Left hindlimb (tissue), 1 donor: ENCODE results near the gene DOCK3.
"Not testable (repeated sequence)": the region's sequence is repeated elsewhere in the genome, so short reads cannot be mapped to it uniquely, and the experiment has no call there.

Experiments used
- DNase-seq: peaks from one replicate; pipeline ENCODE4 v3.0.0-alpha.2; 2018

The DOCK3 gene

DNA sequence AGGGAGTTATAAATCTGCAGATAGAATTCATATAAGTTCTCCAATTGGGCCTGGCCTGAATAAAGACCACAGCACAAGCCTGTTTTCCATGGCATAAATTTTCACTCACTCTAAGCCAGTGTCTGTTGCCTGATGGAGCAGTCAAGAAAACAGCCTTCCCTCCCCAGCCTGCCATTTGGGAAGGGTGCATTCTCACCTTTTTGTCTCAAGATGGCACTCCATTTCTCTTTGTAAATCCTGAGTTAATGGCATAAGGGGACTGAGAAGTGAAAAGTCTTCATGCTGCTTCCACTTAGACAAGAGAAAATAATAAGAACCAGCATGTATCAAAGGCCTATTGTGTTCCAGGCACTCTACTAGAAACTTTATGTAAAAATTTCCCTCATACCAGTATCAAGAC, 594.7 kb downstream of the DOCK3 start:
- DNase-seq: no peak

DNA sequence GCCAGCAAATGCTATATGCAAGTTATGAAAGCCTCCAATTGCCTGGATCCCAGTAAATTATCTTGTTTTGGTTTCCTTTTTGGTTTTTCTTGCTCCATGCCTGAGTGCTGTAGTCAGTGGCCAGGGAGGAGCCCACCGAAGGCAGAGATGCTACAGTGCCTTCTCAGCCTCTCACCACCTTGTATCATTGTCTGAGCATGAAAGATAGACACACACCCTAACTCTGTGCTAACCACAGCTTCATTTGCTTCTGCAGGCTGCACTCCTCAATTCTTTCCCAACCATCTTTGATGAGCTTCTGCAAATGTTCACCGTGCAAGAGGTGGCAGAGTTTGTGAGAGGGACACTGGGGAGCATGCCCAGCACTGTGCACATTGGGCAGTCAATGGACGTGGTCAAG, 595.8 kb downstream of the DOCK3 start:
- no peak for DNase-seq

DNA sequence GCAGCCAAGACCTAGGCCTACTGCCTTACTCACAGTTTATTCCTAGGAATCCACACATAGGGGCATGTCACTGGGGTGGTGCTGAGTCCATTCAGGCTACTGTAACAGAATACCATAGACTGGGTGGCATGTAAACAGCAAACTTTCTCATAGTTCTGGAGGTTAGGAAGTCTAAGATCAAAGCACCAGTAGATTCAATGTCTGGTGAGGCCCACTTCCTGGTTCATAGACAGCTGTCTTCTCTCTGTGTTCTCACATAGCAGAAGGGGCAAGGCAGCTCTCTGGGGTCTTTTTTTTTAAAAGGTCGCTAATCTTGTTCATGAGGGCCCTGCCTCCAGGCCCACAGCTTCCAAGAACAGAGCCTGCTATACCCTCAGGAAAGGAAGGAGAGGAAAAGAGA, 596.4 kb downstream of the DOCK3 start:
- DNase-seq: no peak

DNA sequence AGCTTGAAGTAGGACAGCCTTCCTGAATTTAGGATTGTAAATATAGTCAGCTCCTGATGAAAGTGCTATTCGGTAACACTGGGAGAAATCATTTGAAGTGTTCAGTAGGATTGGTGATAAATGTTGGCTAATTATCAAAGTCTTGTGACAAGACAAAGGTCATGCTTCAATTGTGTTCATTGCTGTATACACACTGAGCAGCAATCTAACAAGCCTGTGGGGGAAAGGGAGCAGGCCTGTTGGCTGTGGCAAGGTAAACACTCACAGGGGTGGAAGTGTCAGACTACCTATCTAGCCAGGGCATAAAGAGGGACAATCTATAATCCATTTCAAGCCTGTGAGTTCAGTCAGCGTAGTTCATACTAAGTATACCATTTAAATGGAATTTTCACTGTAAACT, 599.3 kb downstream of the DOCK3 start:
- DNase-seq: no peak

DNA sequence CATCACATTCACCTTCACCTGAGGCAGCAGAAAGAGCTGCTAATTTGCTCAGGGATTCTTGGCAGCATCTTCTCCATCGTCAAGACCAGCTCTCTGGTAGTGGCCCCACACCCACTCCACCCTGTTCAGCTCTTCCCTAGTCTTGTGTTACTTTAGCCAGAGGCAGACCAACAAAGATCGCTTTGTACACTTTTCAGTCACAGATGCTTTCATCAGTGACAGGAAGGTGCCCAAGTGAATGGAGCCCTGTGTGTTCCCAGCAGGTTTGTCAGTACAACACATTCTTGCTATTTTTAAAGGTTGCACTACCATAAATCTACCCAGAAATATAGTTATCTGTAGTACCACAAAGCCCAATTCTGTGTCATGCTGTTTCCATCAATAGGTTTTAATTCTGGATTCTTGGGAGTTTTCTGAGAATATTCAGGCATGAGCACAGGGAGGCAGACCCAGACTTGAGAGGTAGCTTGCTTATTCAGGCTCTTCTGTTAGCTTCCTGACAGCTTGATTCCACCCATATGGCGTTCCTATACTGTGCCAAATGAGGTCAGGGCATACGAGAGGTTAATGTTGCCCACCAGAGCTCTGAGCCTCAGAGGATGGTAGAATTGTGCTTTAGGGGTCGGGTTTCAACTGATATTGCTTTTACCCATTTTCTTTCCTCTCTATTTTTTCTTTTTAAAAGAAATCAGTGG, 600.5 kb downstream of the DOCK3 start:
- no peak for DNase-seq

DNA sequence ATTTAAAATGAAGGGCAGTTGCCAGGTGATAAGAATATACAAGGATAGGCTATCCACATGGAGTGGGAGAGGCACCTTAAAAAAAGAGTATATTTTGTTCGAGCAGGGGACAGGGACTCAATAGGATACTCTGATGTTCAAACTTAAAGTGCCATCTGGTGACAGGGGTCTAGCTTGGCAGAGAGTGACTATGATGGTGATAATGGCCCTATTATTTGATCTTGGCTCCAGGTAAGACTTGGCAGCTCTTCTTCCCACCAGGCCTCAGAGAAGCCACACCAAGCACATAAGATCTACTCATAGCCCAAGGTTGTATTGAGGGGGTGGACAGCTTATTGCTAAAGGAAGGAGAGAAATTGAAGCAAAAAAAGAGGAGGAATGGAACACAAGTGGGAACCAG, 601.3 kb downstream of the DOCK3 start:
- no peak for DNase-seq

DNA sequence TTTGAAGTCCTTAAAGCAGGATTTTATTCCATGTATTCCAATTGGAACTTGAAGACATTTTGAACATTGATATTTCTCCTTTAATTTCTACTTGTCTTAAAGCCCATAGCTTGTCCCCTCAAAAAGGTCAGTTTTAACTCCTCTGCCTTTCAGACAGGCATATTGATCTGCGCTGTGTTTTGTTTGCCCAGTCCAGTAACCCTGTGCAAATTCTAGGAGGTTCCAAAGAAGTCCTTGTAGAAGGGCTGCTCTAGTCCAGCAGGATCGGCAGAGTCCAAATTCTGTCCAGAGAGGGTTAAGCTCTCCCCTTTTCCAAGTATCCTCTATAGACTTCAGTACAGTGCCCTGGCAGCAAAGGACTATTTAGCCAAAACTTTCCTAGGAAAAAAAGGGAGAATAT, 604.7 kb downstream of the DOCK3 start:
- DNase-seq: no peak

DNA sequence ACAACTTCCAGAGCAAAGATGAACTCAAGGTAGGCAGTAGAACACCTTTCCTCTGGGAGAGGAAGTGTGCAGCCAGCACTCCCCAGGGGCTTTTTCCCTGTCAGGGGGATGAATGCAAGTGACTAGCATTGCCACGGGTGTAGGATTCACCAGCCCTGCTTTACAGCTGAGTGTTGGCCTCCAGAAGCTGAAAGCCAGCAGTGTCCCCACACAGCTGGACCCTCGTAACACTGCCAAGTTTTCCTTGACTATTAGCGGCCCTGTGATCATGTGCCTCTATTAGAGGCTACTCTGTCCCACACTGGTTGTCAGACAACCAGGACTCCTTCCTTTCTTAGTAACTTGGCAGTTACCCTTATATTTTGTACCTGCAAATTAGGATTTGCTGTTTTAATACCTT, 605.4 kb downstream of the DOCK3 start:
- DNase-seq: no peak

DNA sequence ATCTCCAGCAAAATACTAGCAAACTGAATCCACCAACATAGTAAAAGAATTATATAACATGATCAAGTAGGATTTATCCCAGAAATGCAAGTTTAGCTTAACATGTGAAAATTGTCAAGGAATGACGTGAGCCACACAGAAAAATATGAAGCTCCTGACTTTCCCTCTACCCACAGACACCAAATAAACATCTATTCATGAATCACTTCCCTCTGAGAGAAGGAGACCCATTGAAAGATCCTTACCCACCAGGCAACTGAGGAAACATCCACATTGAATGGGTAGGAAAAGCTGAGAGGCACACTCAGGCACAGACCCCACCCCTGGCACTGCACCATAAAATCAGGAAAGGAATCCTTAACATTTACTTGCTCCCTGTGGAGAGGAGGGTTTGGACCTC, 608.2 kb downstream of the DOCK3 start:
- no peak for DNase-seq

DNA sequence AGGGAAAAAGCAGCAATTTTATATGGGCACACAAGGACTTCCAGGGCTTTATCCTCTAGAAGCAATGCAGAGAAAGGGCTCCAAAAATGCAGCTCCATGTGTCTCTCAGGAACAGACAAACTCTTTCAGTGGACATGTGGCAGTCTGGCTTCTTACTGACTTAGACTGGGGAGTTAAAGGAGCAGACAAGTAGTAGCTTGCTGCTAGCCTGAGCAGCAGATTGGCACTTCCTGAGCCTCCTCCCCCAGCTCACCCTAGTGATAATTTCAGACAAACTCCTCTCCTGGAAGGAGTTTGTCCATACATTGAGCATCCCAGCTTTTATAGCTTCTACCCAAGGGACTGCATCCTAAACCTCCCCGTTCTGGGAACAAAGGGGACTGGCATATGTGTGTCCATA, 608.7 kb downstream of the DOCK3 start:
- DNase-seq: no peak

DNA sequence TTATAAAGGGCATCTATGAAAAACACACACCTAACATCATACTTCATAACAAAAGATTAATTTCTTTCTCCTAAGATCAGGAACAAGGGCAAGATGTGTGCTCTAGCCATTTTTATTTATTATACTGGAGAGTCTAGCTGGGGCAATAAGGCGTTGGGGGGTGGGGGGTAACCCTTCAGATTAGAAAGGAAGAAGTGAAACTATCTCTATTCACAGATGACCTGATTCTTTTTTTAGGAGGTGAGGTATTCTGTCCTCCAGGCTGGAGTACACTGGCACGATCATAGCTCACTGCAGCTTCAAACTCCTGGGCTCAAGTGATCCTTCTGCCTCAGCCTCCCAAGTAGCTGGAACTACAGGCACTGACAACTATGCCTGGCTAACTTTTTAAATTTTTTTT, 620.9 kb downstream of the DOCK3 start:
- no peak for DNase-seq

DNA sequence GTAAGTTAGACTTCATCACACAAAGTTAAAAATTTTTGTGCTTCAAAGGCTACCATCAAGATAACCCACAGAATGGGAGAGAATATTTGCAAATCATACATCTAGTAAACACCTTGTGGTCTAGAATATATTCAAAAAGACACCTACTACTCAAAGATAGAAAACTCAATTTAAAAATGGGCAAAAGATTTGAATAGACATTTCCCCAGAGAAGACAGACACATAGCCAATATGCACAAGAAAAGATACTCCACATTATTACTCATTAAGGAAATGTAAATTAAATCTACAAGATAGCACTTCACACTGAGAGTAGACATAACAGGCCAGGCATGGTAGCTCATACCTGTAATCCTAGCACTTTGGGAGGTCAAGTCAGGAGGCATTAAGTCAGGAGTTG, 622.6 kb downstream of the DOCK3 start:
- no peak for DNase-seq

DNA sequence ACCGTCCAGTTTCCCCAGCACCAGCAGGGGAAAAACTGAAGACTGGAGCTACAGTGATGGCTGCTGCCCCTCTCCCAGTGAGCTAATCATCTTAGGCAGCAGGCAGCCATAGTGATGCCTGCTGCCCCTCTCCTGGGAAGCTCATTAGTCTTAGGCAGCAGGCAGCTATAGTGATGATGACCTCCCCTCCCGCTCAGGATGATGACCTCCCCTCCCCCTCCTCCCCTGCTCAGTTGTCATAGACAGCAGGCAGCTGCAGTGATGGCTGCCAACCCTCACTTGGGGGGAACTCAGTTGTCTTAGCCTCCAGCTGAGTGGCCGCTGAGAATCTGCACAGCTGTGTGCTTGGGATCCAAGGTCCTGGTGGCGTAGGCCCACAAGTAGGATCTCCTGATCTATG, 629.5 kb downstream of the DOCK3 start:
- DNase-seq: no peak

DNA sequence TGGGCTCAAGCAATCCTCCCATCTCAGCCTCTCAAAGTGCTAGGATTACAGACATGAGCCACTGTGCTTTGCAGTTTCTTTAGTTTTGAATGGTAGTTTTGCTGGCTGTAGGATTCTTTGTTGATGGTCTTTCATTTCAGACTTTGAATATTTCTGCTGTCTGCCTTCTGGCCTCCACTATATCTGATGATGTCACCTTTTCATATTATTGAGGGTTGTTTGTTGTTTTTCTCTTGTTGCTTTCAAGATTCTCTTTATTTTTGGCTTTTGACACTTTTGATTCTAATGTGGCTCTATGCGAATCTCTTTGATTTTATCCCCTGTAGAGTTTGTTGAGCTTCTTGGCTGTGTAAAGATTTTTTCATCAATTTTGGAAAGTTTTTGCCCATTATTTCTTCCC, 631.4 kb downstream of the DOCK3 start:
- DNase-seq: no peak

DNA sequence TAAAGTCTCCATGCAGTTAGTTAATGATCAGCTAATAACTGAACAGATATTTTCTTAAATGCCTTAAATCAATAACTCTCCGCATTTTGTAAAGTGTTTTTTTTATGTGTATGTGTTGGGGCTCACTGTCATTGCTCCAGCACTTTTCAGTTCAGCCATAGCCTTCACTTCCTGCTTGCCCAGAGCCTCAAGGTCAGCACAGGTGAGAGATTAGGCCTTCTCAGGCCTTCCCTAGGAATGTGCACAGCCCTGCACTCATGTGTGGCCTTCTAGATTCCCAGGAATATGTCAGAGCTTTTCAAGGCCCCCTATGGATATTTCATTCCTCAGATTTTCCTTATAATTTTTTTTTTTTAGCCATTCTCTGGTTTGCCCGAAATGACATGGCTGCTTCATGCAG, 632.7 kb downstream of the DOCK3 start:
- no peak for DNase-seq

DNA sequence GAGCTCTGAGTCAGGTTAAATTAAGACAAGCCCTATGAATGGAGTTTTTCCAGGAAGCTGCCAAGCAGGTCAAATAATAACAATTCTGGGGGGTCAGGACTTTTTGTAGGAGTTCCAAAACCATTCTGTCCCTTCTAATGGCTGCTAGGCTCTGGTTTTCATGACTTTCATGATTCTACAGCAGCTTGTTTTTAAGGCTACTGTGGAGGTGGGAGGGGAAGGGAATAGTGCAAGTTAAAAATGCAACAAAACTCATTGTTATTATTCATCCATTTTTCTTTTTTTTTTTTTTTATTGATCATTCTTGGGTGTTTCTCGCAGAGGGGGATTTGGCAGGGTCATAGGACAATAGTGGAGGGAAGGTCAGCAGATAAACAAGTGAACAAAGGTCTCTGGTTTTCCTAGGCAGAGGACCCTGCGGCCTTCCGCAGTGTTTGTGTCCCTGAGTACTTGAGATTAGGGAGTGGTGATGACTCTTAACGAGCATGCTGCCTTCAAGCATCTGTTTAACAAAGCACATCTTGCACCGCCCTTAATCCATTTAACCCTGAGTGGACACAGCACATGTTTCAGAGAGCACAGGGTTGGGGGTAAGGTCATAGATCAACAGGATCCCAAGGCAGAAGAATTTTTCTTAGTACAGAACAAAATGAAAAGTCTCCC, 633.3 kb downstream of the DOCK3 start:
- DNase-seq: not testable (repeated sequence)

DNA sequence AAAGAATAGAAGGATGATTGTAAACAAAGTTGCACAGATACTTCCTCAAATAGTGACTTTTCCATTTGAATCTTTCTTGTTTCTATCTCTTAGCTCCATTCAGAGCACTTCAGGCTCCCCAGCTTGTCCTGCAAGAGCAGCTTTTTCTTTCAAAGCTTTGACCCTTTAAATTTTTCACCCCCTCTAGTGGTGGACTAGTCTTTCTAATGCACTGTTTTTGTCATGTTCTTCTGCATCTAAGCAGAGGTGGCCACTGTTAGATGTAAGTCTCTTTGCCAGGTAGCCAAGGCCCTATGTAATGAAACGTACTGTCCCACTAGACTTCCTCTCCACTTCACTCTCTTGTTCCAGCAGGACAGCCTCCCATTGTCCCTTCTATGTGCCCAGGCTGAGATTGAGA, 636.3 kb downstream of the DOCK3 start:
- DNase-seq: no peak

DNA sequence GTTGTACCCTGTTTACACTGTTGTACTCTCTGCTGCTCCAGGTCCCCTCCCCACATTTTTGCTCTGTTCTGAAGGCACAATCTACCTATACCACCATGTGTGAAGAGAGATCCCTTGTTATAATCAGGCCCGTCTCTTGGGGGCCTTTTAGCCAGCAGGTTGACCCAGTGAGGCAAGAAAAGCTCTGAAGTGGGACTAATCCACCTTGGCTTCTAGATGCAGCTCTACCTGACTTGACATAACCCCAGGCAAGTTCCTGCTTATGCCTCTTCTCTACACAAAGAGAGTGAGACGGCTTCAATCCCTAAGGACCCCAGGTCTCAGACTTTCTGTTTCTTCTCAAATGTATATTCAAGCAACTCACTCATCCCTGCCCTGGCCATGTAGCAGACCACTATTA, 653.5 kb downstream of the DOCK3 start:
- no peak for DNase-seq

DNA sequence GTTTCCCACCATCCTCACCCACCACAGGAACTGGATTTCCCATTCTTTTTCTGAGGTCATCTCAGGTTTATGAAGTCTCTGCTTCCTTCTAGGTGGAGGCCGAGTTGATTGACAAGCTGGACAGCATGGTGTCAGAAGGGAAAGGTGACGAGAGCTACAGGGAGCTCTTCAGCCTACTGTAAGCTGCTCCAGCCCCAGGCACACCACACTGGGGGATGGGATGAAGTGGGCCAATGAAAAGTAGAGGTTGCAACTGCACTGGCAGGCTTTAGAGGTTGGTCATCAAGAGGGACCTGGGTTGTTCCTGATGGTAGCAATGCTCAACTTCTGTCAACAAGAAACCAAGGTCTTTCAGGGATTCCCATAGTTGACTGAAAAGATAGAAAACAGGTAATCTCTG, 655.3 kb downstream of the DOCK3 start:
- DNase-seq: no peak

DNA sequence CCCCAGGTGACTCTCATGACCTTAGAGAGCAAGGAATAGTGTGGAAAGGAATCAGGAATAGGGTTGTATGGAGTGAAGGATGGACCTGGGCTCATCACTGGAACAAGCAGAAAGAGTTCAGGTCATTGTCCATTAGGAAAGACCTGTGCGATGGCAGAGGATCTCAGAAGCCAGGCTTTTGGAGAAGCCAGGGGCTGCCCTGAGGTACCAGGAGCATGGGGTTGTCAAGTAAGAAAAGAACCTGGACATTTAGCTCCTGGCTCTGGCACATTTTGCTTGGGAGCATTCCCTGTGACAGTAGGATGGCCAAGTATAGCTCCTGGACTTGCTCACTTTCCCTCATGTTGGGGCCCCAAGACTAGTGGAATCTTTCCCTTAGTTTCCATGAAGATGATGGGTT, 657.4 kb downstream of the DOCK3 start:
- DNase-seq: no peak

DNA sequence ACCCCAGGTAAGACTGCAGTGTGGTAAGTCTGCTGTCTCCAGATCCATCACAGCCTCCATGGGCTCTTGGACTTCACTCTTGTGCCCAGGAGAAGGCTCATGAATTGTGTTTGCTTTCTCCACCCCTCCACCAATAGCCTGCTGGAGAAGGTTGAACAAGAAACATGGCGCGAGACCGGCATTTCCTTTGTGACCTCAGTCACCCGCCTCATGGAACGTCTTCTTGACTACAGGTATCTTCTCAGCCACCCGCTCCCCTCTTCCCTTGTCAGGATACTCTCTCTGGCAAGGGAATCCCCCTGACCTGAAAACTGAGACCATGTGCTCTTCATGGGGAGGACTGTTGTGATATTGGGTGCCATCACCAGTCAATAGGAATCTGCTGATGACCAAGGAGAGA, 658.3 kb downstream of the DOCK3 start:
- DNase-seq: no peak

DNA sequence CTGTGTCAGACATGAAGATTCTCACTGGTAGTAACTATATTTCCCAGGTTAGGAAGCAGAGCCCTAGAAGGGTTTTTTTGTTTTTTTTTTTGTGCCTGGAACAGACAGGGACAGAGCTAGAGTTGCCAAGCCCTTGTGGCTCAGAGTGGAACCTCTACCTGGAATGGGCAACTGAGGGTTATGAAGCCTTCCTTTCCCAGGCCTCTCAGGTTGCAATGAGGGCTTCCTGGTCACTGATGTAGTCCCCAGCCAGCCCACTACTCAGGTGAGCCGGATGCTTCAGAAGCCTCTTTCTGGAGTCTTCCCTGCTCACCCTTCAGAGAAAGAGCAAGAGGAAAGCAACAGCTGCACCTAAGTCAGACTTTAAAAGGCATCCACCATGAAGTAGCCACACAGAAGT, 661.5 kb downstream of the DOCK3 start:
- DNase-seq: no peak

DNA sequence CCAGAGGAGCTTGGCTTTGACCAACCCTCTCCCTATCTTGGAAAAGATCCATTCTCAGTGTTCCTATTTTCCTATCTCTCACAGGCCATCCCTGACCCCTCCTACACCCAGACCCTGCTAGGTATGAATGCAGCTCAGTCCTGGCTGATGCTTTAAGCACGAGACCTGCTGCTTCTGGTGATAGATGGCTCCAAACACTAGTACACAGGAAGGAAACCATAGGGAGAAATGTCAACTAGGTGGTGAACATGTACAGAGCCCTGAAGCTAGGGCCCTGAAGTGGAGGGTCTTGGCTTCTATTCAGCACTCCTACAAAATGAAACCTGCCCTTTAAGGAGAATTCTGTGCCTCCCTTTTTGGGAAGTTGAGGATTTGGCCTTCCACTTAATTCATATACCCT, 662.9 kb downstream of the DOCK3 start:
- no peak for DNase-seq

DNA sequence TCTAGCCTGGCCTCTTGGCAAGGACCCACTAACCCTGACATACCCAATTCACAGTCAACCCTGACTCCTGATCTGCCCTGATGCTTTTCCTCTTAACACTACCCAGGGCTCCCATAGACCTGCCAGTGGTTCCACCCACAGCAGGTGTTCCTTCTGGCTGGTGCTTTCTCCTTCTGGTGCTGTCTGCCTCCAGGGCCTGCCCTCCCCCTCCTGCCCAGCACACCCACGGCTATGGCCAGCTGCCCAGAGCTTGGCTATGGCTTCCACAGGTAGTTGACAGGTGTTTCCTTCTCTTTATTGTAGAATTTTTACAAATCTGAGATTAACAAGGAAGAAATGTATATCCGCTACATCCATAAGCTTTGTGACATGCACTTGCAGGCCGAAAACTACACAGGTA, 663.9 kb downstream of the DOCK3 start:
- no peak for DNase-seq
